UCSD-AML1 (cell line): Measurements from ENCODE around the gene FRYL.
"Not testable (repeated sequence)": the region's sequence is repeated elsewhere in the genome, so short reads cannot be mapped to it uniquely, and the experiment has no call there.

Experiments used
- DNase-seq: peaks from one replicate; lab custom pipeline; 2025; ENCODE audit not compliant: unreplicated experiment; lab: John Stamatoyannopoulos, UW

FRYL gene

GRCh38 chr4:48748949-48749596, 31.0 kb downstream of the FRYL start:
- no peak for DNase-seq

GRCh38 chr4:48746608-48747362, 33.3 kb downstream of the FRYL start:
- no peak for DNase-seq

DNA sequence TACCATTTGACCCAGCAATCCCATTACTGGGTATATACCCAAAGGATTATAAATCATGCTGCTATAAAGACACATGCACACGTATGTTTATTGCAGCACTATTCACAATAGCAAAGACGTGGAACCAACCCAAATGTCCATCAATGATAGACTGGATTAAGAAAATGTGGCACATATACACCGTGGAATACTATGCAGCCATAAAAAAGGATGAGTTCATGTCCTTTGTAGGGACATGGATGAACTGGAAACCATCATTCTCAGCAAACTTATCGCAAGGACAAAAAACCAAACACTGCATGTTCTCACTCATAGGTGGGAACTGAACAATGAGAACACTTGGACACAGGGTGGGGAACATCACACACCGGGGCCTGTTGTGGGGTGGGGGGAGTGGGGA, 34.9 kb downstream of the FRYL start:
- DNase-seq, result not testable (repeated sequence)

- DNase-seq, result no peak
Observed at GRCh38 chr4:48742412-48742811, 37.7 kb downstream of the FRYL start.

- no peak for DNase-seq
Observed at GRCh38 chr4:48739560-48740019, 40.5 kb downstream of the FRYL start.

DNA sequence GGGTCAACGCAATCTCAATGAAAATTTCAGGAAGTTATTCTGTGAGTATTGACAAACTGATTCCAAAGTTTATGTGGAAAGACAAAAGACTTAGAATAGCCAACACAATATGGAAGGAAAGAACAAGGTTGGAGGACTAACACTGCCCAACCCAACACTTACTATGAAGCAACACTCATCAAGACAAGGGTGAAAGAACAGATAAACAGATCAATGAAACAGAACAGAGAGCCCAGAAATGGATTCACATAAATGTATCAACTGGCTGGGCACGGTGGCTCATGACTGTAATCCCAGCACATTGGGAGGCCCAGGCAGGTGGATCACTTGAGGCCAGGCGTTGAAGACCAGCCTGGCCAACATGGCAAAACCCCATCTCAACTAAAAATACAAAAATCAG, 41.2 kb downstream of the FRYL start:
- DNase-seq, result no peak

DNA sequence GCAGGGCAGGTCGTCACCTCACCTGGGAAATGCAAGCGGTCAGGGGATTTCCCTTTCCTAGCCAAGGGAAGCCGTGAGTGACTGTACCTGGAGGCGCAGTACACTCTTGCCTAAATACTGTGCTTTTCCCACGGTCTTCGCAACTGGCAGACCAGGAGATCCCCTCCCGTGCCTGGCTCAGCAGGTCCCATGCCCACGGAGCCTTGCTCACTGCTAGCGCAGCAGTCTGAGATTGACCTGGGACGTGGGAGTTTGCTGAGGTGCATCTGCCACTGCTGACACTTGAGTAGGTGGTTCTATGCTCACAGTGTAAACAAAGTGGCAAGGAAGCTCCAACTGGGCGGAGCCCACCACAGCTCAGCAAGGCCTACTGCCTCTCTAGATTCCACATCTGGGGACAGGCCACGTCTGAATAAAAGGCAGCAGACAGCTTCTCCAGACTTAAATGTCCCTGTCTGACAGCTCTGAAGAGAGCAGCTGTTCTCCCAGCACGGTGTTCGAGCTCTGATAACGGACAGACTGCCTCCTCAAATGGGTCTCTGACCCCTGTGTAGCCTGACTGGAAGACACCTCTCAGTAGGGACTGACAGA, 51.1 kb downstream of the FRYL start:
- DNase-seq, result not testable (repeated sequence)

DNA sequence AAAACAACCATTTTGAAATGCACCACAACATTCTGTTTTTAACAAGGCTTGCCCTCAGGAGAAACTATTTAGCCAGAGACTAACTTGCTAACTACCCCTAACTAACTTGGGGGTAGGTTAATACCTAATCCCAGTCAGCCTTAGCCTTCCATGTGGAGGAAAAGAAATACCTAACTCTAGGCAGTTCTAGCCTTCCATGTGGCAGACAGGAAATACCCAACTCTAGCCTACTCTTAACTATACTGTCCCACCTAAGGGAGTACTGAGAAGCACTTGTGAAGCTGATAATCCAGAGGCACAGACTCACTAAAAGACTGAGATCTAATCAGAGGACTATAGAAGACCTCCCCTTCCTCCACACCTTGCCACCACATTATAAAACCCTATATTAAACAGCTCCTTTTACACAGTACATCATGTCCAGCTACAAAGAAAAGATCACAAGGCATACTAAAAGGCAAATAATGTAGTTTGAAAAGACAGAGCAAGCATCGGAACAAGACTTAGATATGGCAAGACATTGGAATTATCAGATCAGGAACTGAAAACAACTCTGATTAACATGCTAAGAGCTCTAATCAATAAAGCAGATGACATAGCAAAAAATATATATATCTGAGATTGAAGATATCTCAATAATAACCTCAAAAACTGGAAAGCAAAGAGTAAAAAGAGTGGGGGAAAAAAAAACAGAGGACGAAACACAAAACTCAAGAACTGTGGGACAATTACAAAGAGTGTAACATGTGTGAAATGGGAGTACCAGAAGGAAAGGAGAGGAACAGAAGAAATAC, 52.2 kb downstream of the FRYL start:
- DNase-seq, result no peak

DNA sequence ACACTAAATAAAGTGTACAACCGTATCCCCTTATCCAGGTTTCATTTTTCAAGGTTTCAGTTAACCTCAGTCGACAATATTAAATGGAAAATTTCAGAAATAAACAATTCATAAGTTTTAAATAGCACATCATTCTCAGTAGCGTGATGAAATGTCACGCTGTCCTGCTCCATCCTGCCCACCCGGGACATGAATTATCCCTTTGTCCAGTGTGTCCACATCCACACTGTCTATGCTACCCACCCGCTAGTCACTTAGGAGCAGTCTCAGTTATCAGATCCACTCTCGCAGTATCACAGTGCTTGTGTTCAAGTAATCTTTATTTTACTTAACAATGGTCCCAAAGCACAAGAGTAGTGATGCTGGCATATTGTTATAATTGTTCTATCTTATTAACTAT, 54.7 kb downstream of the FRYL start:
- DNase-seq, result no peak

DNA sequence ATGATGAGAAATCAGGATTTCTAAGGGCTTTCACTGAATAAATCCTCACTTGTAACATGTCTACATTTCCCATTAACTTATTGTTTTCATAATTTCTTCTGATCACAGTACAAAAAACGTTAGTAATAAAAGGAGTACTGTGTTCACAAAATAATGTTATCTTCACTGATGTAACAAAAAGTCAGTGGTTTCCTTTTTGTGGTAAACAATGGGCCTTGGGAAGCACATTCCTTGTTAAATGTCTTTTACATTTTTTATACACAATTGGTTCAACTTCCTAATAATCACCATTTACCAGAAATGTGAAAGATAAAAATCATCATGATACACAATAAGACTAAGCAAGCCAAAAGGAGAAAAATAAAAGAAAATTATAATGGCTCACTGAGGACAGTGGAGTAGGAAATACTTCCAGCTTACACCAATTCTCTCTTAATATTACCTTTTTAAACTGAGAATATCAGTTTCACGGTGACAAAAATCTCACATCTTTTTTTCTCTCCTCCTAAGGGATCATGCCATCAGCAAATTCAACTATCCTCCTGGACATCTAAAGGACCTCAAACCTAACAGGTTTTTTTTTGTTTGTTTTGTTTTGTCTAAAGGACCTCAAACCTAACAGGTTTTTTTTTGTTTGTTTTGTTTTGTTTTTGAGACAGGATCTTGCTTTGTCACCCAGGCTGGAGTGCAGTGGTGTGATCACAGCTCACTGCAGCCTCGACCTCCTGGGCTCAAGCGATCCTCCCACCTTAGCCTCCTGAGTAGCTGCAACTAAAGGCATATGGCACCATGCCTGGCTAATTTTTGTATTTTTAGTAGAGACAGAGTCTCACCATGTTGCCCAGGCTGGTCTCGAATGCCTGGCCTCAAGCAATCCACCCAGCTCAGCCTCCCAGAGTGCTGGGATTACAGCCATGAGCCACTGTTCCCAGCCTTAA, 57.3 kb downstream of the FRYL start:
- no peak for DNase-seq

- DNase-seq, result no peak
Observed at GRCh38 chr4:48720459-48720858, 59.6 kb downstream of the FRYL start.

DNA sequence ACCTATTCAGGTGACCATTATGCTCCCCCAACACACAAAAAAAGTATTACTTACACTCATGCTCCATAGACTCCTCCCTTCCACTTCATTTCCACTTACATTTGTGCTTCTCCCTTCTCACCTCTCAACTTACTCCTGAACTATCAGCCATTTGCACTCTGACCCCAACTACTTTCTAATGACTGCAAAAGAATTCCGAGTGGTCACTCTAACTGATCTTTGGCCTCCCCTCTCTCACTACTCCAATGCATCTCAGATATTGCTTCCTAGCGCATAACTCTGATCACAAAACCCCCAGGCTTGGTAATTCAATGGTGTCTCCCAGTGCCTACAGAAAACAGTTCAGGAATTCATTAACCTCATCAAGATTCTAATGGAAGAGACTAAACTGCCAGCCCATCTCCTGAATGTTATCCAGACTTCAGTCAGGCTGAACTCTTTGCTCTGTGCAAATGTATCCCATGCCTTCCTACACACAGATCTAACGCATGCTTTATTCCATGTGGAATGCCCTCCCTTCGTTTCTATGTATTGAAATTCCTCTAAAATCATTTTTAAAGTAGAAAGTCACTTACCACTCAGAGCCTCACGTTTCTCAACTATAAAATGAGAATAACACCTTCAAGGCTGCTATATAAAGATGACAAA, 61.1 kb downstream of the FRYL start:
- no peak for DNase-seq

GRCh38 chr4:48716285-48716684, 63.8 kb downstream of the FRYL start:
- DNase-seq, result not testable (repeated sequence)

DNA sequence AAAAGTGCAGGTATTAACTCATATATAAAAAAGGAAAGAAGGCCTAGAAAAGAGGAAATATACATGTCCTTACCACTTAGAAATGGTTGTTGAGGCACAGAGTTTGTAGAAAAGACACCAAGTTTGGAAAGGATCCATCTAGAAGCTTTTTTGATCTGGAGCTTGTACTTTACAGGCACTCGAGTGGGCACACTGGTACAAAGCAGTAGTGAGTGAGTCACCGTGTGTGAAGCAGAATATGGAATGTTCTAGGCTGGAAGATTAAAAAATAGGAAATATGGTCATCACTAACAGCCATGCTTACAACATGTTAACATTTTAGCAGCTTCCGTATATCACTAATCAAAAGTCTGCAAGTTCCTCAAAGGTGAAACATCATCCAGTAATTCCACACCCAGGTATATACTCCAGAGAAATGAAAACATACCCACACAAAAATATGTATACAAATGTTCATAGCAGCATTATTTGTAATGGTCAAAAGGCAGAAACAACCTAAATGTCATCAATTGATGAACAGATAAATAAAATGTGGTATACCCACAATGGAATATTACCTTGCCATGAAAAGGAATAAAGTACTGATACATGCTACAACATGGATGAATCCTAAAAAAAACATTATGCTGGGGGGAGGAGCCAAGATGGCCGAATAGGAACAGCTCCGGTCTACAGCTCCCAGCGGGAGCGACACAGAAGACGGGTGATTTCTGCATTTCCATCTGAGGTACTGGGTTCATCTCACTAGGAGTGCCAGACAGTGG, 69.5 kb downstream of the FRYL start:
- no peak for DNase-seq

- DNase-seq, result no peak
Observed at GRCh38 chr4:48709901-48710300, 70.2 kb downstream of the FRYL start.

DNA sequence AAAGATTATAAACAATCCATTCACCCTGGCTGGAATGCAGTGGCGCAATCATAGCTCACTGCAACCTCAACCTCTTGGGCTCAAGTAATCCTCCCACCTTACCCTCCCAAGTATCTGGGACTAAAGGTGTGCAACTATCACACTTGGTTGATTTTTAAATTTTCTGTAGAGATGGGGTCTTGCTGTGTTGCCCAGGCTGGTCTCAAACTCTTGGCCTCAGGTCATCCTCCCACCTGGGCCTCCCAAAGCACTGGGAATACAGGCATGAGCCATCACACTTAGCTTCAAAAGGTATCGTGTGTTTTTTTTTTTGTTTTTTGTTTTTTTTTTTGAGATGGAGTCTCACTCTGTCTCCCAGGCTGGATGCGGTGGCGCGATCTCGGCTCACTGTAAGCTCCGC, 71.5 kb downstream of the FRYL start:
- DNase-seq, result no peak

DNA sequence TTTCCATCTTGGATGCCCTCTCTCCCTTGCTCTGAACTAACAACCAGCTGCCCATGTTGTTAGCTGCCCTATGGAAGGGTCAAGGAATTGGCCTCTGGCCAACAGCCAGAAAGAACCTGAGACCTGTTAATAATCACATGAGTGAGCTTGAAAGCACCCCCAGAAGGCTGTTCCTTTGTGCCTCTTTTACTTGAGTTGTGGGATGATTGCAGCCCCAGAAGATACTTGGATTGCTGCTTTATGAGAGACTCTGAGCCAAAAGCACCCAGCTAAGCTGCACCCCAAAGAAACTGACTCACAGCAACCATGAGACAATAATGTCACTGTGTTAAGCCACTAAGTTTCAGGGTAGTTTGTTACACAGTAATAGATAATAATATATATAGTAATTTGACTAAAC, 73.3 kb downstream of the FRYL start:
- DNase-seq, result no peak

DNA sequence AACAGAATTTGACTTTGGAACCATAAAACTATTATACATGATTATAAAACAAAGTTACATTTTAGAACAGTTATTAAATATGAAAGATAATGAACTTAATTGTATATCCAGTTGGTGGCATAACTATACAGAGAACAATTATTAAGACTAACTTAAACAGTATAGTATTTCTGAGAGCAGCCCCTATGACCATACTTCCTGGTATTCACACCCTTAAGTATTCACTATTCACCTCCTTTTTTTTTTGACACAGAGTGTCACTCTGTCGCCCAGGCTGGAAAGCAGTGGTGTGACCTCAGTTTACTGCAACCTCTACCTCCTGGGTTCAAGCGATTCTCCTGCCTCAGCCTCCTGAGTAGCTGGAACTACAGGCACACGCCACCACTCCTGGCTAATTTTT, 74.5 kb downstream of the FRYL start:
- no peak for DNase-seq
